Measurements from ENCODE around the gene LIPC.

DNA sequence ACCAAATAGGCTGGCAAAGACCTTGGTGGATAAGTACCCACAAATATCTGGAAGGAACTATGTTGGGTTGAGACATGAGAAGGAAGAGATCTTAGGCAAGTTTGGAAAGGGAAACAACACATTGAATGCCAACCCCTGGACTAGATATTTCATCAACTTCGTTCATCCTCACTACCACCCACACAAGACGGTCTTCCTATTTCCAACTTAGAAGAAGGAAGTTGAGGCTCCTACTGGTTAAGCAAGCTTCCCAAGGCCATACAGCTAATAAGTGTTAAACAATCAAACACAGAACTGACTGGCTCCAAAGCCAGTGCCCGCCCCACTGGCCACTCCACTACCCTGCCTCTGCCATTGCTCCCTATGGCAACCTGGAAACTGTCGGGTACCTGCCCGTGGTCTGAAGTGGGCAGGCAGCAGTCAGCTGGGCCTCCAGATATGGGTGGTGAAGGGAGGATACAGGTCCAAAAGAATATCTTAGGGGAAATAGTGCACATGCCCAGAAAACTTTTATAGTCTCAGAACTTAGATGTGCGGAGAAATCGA, 94.9 kb downstream of the LIPC start:
- no peak for TF ChIP-seq POLR2A (IDR thresholded peaks at IDR 0.05)
- TF ChIP-seq, protein P1, sequence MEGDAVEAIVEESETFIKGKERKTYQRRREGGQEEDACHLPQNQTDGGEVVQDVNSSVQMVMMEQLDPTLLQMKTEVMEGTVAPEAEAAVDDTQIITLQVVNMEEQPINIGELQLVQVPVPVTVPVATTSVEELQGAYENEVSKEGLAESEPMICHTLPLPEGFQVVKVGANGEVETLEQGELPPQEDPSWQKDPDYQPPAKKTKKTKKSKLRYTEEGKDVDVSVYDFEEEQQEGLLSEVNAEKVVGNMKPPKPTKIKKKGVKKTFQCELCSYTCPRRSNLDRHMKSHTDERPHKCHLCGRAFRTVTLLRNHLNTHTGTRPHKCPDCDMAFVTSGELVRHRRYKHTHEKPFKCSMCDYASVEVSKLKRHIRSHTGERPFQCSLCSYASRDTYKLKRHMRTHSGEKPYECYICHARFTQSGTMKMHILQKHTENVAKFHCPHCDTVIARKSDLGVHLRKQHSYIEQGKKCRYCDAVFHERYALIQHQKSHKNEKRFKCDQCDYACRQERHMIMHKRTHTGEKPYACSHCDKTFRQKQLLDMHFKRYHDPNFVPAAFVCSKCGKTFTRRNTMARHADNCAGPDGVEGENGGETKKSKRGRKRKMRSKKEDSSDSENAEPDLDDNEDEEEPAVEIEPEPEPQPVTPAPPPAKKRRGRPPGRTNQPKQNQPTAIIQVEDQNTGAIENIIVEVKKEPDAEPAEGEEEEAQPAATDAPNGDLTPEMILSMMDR (IDR thresholded peaks at IDR 0.05) = no peak
